Stromal cell of bone marrow (primary cell): Measurements from ENCODE around the gene CGNL1.

Experiments
- DNase-seq: peaks from one replicate; pipeline ENCODE4 v3.0.0-alpha.2; 2012; ENCODE audit warnings: low read depth

CGNL1 gene

DNA sequence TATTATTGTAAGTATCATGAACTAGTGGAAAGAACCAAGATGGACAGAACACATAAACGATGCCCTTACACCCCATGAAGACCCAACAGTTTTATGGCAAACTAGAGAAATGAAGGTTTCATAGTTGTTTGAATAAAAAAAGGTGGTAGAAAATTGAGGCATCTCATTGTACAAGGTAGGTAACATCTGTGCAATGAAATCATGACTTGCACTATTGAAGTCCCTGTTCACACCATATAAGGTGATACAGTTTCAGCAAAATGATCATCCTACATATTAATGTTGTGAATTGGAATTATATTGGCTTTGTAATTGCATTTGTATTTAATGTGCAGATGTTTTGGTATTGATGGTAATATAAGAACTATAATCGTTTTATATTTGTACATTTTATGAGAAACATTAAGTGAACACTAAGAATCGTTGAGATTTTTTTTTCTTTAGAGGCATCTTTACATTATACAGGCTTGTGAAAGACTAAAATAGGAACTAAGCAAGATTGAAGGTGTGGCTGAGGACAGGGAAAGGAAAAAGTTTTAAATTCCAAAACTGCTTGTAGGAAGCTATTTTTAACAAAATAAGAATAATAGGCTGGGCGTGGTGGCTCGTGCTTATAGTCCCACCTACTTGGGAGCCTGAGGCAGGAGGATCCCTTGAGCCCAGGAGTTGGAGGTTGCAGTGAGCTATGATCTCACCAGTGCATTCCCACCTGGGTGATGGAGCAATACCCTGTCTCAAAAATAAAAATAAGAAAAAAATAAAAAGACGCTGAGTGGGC lies 48.5 kb downstream of the CGNL1 start:
- no peak for DNase-seq

DNA sequence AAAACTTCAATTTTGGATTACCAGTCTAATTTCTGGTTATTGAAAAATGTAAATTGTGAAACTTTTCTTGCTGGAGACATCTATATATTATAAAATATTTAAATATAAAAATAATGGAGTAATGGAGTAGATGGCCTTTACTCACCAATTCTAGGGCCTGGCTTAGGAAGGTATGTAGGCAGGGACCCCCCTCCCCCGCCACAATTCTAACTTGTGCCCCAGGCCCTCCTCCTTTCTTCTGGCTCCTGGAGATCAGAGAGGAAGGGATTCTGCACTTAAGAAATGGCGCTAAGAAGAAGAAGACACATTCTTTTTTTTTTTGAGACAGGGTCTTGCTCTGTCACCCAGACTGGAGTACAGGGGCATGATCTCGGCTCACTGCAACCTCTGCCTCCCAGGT lies 49.5 kb downstream of the CGNL1 start:
- no peak for DNase-seq

DNA sequence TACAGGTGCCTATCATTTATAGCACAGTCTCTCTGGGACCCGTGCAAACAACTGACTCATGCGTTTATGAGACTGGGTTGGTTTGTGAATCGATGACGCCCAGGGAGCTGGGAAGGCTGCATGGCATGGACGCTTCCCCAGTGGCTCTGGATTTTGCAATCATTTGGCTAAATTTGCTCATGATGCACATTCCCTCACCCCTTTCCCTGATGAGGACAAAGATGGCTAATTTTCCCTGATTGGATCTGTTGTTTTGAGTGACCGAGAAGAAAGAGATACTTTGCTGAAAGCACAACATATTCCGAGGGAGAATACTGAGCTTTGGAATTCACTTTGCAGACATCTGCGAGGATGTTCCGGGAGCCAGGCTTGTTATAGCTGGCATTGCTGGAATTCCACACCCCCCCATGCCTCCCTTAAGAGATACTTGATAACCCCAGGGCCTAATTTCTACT lies 51.1 kb downstream of the CGNL1 start:
- peak; percentile 66 for DNase-seq

DNA sequence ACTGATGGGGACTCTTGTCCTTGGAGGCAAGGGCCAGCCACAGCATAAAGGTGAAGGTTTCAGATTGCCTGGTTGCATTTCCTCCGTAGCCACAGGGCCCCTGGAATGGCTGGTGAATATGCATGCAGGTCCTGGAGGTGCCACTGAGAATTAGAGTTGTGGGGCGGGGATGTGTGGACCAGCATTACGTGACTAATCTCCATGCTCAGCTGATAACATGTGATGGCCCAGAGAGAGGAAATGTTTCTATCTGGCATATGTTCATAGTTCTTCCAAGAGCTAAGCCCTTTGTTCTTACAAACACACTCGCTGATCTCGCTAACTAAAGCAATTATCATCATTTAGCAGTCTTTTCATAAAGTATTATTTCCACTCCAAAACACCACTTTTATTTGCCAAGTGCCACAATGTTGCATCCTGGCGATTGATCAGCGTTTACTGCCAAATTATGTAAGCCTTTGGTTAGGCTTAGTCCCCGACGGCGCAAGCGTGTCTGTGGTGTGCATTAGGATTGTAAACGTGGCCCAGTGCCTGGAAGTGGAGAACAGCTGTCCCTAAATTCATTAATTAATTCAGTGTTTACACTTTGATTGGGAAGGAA lies 55.9 kb downstream of the CGNL1 start:
- DNase-seq, result no peak

DNA sequence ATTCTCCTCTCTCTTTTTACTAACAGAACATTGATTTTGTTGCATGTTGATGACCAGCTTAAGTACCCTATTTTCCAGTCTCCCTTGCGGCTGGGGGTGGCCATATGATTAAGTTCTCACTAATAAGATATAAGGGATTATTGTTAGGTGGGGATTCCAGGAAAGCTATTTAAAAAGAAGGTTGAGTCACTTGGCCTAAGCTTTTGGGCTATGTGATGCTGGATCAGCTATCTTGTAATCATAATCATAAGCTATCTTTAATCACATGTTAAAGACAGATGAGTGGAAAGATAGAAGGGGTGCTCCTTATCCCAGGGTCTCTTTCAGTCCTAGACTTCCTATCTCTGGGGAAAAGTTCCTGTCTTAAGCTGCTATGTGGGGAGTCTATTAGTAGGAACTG lies 59.9 kb downstream of the CGNL1 start:
- DNase-seq, result no peak

DNA sequence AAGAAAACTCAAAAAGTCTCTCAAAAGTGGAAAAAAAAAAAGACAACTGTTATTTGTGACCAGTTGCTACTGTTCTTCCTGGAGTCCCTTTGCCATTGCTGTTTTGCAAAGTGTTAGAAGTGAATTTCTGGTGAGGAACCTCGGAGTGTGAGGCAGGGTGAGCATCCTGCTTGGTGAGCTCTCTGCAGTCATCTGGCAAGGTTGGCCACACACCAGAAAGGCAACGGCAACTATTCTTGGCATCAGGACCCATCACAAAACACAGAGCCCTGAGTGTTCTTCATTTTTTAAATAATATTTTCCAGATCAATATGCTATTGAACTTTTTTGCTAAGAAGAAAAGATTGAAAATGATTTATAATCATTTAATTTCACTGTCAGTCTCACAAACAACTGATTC lies 60.7 kb downstream of the CGNL1 start:
- no peak for DNase-seq

DNA sequence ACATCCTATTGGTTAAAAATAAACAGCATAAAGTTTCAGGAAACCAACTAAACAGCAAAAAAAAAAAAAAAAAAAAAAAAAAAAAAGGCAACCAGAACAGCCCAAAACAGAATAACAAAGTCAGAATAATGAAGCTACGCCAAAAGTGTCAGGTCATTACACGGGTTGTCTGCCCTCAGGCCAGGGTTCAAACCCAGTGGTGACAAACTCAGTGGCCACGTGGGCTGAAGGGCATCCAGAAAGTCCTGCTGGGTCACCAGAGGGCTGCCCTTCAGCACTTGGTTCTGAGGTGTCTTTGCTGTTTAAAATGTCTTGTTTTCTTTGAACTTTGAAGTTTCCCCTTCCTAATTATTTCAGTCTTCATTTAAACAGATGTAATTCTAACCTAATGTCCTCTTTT lies 61.3 kb downstream of the CGNL1 start:
- DNase-seq, result no peak

DNA sequence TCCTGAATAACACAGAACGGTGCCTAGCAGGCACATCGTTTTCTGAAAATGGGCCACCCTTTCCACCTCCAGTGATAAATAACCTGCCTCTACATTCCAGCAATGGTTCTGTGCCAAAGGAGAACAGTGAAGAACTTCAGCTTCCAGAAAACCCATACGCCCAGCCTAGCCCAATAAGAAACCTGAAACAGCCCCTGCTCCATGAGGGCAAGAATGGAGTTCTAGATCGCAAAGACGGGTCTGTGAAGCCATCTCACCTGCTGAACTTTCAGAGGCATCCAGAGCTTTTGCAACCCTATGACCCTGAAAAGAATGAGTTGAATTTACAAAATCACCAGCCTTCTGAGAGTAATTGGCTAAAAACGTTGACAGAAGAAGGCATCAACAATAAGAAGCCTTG lies 61.9 kb downstream of the CGNL1 start:
- no peak for DNase-seq

DNA sequence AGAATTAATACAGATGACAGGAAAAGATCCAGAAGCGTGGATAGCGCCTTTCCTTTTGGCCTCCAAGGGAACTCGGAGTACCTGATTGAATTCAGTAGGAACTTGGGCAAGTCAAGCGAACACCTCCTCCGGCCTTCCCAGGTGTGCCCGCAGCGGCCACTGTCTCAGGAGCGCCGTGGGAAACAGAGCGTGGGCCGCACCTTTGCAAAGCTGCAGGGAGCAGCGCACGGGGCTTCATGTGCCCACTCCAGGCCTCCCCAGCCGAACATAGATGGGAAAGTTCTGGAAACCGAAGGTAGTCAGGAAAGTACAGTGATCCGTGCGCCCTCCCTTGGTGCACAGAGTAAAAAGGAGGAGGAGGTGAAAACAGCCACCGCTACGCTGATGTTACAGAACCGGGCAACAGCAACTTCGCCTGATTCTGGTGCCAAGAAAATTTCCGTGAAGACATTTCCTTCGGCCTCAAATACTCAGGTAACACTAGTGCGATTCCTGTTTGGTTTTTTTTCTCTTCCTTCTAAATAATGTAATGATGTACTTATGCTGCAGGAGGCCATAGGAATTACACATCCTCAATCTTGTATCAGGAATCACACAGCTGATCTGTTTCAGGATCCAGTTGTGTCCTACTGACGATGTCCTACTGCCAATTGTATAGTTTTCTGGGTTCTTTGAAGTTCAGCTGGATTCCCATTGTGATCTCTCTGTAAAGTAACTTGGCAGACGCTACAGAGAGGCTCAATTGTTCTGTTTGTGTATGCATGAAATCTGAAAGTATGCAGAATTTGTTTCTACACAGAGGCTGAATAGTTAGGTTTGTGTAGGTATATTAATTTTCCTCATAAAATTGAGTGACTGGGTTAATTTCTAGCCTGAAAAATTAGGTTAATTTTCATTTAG lies 63.1 kb downstream of the CGNL1 start:
- no peak for DNase-seq

DNA sequence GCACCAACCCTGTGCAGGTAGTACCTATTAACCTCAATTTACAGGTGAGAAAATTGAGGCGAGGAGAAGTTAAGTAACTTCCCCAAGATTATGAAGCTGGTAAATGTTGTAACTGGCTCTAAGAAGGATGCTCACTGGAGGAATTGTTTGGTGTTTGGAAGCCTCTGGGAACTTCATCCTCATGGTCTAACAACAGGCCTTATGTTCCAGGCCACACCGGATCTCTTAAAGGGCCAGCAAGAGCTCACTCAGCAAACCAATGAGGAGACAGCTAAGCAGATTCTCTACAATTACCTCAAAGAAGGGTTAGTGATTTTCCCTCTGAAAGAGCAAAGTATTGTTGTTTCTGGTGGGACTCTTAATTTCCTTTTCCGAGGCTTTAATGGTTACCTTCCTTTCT lies 63.9 kb downstream of the CGNL1 start:
- DNase-seq, result no peak

DNA sequence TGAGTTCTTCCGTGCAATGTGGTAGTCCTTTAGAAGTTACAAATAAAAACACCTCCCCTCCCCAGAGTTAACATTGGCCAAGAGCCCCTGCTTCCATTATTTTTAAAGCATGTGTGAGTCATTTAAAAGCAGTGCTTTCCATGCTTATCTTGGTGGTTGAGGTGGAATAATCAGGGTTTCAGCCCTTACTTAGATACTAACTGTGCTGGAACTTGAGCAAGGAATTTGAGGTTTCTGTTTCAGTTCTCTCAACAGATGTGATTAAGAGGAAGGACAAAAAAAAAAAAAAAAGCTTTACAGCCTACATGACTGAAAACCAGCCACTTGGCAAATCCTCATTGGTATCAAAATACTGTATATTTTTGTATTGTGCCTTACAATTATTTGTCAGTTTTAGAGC lies 64.5 kb downstream of the CGNL1 start:
- peak; percentile 40 for DNase-seq

DNA sequence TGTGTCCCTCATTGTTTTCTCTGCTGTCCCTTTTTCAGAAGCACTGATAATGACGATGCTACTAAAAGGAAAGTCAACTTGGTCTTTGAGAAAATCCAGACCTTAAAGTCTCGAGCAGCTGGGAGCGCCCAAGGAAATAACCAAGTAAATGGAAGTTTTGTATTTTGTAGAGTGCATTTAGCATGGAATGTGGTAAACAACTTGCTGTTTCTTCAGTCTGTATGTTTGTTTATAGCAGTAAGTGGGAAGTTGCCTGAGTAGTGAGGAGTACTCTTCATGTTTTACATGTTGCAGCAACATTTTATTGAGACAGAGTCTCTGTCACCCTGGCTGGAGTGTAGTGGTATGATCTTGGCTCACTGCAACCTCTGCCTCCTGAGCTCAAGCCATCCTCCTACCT lies 66.0 kb downstream of the CGNL1 start:
- DNase-seq, result no peak

DNA sequence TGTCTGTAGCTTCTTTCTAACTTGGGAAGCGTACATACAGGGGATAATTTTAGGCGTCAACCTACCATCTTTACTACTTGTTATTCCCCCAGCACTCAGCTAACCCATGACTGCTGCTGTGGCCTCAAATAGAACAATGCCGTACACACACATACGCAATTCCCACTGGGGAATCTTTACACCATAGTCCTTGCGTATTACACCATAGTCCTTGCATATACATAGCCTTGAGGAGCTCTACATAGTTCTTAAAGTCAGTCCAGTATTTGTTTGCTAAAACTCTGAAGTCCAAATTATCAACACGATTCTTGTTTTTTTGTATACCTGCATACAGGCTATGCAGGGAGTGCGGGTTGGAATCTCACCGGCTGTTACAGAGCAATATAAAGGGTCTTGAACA lies 67.2 kb downstream of the CGNL1 start:
- DNase-seq, result no peak

DNA sequence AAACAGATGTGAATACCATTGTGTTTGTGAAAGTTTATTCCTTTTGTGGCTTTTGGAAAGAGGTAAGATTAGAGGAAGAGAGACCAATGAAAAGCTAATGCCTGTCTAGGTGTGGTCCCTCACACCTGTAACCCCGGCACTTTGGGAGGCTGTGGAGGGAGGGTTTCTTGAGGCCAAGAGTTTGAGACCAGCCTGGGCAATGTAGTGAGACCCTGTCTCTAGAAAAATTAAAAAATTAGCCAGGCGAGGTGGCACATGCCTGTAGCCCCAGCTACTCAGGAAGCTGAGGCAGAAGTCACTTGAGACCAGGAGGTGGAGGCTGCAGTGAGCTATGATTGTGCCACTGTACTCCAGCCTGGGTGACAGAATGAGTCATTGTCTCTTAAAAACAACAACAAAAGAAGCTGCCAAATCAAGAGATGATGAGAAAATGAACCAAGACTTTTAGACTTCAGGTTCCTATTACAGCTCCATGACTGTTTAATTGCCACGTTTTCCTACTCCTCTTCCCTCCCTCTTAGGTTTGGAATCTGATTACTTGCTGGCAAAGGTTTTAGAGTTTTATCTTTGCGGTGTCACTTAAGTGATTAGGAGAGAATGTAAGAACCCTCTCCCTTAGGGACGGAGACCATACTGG lies 68.7 kb downstream of the CGNL1 start:
- DNase-seq, result no peak

DNA sequence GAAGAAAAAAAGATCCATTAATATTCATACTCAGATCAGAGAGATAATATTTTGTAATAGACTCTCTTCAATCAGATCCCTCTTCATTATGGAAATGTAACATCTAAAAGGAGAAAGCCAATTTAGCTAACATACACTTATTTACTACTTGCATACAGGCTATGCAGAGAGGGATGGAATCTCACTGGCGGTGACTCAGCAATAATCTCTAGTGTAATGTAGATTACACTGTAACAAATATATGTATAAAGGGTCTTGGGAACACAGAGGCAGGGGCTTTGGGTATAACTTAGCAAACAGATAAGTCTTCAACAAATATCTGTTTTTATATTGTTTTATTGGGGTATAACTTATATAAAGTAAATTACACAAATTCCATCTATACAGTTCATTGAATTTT lies 69.6 kb downstream of the CGNL1 start:
- no peak for DNase-seq

DNA sequence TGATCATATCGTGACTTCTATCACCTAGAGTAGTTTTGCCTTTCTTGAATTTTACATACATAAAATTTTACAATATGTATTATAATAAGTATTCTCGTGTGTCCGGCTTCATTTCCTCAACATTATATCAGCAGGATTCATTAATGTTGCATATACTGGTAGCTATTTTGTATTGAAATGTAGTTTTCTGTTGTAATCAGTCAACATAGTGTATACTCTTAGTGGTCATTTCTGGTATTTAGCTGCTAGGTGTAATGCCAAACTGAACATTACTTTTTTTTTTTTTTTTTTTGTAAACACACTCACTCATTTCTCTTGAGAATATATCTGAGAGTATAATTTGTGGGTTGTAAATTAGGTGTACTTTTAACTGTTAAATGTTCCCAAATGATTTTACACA lies 70.1 kb downstream of the CGNL1 start:
- DNase-seq, result no peak

DNA sequence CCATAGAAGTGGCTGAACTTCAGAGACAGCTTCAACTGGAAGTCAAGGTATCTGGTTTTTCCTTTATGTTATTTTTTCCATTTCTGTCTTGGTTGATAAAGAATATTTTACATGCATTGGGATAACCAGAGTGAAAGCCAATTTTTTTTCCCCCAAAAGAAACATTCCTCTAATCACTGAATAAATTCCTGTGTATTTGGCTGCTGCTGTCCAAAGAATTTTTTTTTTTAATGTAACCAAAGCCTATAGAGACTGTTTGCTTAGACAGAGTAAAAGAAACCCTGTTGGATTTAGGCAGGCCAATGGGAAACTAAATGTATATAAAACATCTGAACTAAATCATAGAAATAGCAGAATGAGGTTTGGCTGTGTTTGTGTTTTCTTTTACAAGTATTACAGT lies 75.2 kb downstream of the CGNL1 start:
- DNase-seq, result no peak

DNA sequence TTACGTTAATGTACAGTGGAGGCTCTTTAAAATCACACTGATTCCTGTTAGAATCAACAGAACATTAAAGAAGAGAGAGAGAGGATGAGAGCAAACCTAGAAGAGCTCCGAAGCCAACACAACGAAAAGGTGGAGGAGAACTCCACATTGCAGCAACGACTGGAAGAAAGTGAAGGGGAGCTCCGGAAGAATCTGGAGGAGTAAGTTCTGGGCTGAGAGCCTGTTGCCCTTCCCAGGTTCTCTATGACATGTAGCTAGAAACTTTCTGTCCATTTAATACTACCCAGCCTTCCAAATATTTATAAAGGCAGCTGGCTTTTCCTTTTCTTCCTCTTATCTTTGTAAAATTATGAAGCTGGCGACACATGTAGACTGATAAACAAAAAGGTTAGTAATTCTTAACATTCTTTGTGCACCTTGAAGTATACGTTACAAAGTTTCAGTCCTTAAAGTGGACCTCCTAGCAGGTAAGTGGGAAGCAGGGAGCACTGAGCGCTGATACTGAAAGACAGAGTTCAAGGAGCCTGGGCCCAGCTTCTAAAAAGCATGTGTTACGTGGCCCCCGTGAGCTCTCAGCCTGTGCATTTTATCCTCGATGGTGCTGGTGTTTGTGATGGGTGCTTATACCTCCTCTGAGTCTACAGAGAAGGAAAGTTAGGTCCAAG lies 75.9 kb downstream of the CGNL1 start:
- no peak for DNase-seq

DNA sequence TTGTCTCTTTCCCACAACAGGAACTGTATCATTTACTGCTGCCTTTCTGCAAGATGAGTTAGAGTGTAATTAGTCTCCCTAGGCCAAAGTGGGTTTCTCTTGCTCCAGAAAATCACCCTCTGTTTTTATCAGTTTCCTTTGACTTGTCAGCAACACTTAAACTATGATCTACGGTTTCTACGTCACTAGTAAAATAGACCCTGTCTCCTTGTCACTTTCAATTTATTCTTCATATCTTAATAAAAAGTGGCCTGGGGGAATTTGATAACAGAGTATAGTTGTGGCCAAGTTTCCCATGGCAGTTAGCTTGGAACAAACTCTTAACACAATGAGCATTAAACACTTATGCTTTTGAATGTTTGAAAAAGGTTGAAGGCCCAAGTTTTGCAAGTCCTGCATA lies 79.6 kb downstream of the CGNL1 start:
- DNase-seq, result no peak

DNA sequence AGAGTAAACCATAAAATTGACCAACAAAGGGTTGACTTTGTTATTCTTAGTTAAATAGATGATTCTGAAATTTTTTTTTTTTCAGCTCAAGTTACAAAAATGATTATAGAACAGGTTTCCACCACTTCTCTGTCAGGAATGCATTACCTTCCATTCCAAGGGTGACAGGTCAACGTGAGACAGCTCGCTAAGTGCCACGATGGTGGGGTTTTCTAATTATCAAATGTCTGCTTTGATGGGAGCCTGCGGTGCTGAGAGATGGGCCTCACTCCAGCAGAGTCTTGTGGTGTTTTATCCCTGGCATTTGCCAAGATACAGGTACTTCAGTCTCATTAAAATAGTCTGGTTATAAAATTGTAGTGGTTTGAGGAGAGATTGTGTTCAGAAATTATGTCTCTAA lies 80.3 kb downstream of the CGNL1 start:
- DNase-seq, result no peak

DNA sequence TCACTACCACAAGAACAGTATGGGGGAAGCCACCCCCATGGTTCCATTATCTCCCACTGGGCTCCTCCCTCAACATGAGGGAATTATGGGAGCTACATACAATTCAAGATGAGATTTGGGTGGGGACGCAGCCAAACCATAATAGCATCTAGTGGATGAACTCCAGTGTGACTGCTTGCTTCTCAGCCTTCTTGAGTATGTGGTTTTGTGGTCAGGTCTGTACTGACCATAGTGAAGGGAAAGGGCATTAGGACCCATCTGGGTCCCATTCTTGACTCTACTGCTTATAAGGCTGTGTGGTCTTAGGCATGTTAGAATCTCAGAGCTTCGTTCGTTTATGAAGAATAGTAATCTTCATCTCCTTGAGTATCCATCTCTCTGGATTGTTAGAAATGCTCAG lies 81.4 kb downstream of the CGNL1 start:
- no peak for DNase-seq

DNA sequence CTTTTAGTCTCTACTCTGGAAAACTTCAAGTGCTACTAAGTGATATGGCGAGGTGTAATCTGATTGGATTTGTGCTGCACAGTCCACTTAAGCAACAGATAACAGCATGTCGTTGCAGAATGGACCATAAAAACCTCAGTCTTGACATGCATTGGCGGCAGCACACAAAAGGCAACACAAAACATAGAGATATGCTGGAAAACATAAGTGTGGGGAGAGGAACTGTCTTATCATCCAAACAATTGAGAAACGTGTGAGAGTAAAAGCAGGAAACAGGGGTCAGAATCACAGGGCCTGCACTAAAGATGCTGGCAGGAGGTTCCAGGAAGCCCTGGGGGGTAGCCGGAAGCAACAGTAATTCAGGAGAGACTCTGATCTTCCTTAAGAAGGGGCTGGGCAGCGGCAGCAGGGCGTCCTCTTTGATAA lies 82.1 kb downstream of the CGNL1 start:
- no peak for DNase-seq
